ENCODE data around the gene NUDT1.
"Not testable (repeated sequence)": the region's sequence is repeated elsewhere in the genome, so short reads cannot be mapped to it uniquely, and the experiment has no call there.

Gene NUDT1

DNA sequence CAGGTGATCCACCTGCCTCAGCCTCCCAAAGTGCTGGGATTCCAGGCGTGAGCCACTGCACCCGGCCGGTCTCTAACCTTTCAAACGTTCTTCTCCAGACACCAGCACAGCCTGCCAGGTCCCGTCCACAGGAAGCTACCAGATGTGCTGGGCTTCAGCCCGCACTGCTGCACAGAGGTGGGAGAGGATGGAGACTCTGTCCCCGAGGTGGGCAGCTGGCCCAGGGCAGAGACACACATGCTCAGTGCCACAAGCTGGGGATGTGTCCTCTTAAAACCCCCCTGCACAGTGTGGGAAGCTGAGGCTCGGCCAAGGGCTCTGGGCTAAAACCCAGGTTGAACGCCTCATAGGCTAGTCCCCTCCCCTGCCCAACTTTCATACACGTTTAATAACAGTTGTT, 9.4 kb downstream of the NUDT1 start:
- no peak for DNase-seq

DNA sequence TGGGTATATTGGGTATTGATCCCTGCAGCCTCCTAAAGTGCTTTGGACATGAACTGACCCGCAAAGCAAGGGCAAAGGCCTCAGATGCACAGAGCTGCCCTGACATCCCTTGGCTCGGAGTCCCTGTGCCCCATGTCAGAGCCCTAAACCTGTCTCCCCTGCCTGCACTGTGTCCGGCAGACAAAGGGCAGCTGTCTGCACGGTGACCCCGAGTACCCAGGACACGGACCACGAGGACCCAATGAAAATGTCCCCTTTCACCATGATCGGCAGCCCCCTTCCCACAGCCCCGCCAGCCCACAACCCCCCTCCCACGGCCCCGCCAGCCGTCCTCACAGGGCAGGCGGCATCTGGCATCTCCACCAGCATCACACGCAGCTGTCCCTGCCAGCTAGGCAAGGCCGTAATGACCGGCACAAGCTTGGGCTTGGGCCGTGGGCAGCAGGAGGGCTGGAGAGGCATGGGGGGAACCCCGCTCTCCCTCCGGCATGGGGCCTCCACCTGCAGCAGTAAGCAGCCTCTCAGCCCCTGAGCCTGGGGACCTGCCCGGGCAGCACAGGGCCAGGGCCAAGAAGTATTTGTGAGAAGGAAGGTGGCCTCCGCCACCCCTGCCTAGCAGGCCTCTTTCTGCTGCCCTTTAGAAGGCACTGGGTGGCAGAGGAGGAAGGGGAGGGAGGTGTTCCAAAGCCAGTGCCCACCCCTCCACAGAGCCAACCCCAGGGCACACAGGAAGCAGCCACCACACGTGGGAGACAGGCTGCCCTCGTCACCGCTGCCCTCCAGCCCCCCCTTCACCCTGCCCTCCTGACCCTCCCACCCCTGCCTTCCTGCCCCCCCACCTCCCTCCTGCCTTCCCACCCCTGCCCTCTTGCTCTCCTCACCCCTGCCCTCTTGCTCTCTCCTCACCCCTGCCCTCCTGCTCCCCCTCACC, 10.1 kb downstream of the NUDT1 start:
- DNase-seq, result no peak

DNA sequence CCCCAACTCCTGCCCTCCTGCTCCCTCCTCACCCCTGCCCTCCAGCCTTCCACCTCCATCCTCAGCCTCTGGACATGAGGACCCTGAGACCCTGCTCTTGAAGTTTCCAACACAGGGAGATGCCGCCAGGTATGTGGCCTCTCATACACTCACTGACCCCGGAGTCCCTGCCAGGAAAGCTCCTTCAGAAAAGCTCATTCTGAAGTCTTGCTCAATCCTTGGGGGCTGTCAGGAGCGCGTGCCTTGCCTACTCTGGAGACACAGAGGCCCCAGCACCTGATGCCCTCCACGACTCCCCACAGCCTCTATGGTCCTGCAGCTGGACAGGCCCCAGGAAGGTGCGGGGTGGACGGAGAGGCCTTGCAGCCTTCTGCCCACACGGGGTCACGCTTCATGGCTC, 11.0 kb downstream of the NUDT1 start:
- no peak for DNase-seq

DNA sequence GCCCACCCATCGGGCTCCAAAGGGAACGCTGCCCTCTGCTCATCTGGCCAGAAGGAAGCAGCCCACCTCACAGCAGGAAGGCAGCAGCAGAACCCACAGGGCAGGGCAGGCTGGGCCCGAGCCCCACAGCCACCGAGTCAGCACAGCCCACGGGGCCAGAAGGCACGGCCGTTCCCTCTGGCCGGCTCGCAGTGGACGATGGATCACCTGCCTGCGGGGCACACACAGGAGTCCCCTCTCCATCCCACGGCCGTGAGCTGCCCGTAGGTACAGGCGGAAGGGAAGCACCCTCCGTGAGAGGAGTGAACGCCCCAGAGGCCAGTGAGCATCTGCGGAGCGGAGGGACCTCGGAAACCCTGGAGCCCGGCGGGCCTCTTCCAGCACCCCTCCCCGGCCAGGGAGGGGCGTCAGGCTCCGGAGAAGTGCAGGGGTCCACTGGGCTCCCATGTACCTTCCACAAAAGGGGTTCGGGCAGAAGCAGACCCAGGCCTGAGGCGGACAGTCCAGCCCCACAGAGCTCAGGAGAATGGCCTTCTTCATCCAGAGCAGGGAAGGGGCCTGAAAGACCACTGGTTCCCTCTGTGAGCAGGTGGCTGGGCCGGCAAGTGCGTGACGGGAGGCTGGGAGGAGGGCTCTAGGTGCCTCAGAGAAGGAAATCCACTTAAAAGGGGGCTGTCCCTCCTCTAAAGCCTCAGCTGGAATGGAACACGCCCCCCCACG, 11.7 kb downstream of the NUDT1 start:
- no peak for DNase-seq

DNA sequence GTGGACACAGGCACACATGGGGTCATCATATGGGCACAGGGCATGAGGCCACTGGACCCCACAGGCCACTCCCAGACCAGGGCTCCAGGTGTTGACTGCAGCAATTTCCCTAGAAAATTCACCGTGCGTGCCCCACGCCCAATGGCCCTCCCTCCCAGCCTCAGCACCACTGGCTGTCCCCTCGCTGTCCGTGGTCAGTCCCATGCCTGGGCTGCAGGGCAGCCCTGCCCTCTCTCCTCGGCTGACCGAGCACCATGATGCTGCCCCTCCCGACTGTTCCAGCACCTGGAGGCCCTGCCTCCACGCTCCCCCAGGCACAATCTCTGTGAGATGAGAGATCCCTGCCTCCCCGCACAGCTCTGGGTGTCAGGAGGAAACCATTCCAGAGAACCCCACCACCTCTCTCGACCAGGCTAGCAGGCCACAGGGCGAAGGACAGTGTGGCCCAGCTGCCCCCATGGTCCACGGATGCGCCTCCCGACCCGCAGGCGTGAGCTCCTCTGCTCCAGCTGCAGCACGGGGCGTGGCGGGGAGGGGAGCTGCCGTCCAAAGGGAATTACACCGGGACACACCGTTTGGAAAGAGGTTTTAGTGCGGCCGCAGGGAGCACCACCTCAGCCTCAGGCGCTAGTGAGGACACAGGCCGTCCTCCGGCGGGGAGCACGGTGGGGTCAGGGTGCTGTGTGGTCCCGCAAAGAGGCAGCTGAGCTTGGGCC, 12.6 kb downstream of the NUDT1 start:
- no peak for DNase-seq

DNA sequence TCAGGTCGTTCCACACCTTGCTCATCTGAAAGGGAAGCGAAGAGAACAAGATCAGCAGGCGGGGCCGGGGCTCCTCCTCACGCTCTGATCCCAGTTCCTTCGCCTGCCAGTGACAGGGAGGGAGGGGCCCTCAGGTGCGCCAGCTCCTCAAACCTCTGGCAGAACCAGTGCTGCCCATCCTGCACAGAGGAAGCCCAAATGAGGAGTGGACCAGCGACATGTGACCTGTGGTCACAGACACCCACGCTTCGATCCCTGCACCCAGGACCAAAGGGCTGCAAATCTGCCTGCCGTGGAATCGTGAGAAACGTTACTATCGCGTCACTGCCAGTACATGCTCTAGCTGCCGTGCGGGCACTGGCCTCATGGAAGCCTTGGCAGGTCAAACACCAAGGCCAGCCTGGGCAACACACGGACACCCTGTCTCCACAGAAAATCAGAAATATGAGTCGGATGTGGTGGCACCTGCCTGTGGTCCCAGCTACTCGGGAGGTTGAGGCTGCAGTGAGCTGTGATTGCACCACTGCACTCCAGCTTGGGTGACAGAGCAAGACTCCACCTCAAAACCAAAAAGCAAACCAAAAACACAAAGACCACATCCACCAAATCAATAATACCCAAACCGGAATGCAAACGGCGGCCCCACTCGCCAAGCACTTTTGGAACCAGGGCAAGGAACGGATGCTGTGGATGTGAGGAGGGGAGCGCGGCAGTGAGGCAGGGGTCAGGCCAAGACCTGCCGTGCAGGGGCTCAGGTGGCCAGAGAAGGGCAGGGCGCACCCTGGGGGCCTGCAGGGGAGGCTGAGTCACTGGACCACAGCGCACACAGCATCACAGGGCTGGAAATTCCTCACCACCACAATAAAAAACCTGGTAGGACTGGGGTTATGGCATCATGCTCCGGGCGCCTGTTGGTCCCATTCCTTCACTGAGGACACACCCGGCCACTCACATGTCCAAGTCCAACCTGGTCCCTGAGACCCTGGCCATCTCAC, 13.4 kb downstream of the NUDT1 start:
- DNase-seq, result no peak

DNA sequence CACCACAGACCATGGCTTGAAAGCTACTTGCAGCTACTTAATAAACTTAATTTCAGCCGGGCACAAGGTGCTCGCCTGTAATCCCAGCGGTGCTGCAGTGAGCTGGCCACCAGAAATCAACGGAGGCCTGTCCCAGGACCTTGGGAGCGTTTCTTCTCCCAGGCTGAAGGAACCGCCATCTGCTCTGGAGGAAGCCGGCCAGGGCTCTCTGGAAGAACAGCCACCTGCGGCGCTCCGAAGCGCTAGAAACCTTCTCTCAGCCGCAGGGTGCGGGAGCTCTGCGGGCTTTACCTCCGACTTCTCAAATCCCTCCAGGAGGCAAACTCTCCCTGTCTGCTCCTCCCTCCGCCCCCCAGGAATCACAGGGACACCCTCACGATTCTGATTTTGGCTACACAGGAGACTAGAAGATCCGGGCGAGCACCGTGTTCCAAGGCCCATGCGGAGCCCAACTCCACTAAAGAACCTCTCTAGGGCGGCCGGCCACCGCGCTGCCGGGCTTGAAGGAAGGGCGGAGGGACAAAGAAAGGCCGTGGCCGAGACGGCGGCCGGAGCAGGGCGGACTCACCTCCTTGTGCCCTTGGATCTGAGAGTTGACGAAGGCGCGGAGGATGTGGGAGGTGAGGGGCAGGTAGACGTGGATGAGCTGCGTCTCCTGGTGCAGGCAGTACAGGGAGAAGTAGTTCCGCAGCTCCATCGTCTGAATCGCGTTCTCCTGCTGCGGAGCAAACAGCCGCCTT, 14.4 kb downstream of the NUDT1 start:
- DNase-seq, result no peak

DNA sequence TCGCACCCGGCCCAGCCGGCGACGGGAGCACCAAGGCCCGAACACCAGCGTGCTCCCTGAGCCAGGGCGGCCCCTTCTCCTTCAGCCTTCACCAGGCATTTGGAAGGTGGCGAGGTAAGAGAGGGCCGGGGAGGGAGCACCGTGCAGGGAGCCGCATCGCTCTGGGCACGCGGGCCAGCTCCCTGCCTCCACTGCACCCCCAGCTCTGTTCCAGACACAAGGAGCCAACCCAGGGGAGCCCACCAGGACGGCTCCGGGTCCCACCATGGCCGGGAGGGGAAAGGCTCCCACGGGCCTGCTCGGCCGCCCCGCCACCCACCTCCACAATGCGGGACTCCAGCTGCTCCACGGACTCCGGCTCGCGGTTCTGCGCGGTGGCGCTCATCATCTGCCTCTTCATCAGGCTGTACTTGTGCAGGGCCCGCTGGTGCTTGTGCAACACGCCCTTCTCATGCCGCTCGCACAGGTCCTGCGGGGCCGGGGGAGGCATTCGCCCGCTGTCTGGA, 15.1 kb downstream of the NUDT1 start:
- DNase-seq, result no peak

DNA sequence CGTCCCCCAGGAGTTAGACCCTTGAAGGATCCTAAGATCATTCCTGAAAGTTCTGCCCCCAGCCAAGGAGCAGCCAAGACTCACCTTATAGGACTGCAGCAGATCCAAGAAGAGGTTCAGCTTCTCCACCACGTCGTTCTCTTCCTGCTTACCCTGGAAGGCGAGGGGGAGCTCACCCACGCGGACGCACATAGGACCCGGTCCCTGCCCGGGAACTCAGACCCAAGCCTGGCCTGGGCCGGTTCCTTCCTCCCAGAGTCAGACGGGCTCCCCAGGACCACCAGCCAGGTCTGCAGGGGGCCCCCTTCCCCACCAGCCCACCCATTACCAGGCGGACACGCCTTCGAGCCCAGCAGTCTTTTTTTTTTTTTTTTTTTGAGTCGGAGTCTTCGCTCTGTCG, 15.6 kb downstream of the NUDT1 start:
- no peak for DNase-seq

DNA sequence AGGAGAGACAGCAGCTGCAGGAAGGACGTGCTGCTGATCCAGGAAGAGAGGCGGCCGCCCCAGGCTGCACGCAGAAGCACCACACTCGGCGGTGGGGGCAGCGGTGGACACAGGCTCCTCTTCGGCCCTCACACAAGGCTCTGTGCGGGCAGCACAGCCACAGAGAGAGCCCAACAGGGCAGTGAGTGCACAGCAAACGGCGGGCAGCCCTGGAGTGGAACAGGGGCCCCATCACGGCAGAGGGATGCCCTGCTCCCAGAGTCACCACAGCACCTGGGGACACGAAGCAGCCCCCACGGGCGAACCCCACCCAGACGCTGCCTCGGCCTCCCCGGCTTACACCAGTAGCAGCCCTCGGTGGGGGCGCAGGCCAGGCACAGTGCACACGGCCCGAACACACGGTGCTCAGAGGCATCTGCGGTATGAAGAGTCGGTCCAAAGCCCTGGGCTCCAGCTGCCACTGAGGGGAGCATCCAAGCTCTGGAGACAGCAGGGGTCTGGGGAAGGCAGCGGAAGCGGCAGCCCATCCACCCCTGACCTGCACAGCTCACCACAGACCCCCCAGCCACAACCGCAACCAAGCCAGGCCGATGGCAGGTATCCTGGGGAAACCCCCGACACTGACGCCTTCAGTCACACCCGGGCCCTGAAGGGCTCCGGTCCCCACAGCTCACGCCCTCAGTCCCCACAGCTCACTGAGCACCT, 16.8 kb downstream of the NUDT1 start:
- DNase-seq, result no peak

DNA sequence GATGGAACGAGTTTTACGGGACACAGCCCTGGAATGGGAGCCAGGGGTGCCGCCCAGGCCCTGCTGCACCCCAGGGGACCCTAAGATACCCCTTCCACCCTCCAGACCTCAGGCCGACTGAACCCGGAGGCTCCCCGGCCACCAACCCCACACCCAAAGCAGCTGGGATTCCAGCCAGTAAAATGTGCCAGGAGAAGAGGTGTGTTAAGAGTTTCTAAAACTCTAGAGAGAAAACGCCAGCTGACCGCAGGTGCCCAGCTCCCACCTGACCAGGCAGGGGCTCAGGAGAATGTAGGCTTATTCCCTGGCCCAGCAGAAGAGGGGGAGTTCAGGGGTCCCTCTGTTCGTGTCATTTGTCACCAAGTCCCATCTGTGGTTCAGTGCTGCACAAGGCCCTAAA, 17.5 kb downstream of the NUDT1 start:
- no peak for DNase-seq

DNA sequence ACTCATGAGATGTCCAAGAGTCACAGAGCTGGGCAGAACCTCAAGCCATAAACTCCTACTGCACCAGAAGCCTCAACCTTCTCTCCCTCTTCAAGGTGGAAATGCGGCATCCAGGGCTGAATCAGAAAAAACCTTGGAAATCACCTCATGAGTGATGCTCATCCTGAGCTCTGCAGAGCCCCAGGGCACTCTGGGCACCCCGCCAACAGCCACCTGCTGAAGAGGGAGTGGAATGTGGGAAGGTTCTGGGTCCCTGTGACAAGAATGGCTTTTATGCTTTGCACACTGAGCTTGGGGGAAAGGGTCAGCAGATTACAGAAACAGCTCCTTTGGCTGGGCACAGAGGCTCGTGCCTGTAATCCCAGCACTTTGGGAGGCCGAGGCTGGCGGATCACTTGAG, 18.8 kb downstream of the NUDT1 start:
- DNase-seq, result peak; percentile 79

DNA sequence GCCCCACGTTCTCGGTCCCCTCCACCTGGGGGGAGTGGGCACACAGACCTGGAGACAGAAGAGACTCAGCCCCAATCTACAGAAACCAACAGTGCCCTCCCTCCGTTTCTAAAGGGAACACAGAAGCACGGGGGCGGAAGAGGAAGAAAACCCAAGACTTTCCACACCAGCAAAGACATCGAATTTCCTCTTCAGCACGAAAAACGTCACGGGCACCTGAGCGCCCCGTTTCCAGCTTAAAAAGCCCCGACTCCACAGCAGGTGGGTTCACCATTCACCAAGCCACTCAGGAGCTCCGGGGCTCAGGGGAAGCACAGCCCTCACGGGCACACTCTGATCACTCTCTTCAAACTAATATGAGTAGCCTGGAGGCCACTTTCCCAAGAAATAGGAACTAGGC, 19.6 kb downstream of the NUDT1 start:
- DNase-seq, result no peak

DNA sequence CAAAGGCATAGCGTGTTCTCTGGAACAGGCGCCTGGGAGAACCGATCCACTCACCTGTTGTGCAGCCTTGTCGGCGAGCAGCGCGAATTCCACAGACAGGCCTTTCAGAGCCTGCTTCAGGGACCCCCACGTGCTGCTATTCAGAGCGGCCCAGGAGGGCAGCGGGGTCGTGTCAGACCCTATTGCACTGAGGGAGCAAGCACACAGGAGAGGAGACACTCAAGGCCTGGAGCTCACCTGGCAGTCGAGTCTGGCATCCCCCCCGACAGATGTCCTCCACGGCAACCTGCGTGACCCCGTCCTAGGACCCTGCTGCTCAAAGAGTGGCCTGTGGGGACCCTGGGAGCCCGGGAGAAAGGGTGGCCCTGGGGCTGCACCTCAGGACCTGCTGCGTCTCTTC, 21.1 kb downstream of the NUDT1 start:
- no peak for DNase-seq

DNA sequence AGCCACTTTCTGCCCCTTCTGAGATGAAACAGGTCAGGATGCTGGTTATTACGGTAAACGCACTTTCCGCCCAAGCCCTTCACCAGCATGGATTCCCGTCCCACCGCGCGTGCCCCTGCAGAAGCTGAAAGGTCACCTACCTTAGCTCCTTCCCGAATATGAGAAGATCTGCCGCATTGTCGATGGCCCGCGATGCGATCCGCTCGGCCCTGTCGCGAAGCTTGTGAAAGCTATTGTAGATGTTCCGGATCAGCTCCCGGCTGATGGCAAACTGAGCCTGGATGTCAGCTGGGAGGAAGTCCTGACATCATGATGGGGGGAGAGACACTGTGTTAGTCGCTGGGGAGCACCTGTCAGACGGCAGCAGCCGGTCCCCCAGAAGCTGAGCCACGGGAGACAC, 22.1 kb downstream of the NUDT1 start:
- no peak for DNase-seq

DNA sequence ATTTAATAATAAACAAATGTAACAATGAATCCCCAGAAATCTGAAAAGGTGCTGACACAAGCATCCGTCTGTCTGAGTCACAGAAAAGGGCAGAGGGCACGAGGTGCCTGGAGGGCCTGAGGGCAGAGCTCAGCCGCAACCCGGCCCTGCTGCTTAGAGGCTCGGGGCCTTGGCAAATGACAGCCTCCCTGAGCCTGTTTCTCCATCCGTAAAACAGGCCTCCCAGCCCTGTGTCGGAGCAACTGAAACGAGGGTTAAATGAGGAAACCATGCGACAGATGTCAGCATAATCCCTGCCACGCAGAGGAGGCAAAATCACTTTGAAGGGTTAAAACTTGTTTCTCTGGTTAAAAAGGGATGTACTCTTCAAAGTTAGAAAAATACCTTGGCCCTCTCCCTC, 24.9 kb downstream of the NUDT1 start:
- no peak for DNase-seq

DNA sequence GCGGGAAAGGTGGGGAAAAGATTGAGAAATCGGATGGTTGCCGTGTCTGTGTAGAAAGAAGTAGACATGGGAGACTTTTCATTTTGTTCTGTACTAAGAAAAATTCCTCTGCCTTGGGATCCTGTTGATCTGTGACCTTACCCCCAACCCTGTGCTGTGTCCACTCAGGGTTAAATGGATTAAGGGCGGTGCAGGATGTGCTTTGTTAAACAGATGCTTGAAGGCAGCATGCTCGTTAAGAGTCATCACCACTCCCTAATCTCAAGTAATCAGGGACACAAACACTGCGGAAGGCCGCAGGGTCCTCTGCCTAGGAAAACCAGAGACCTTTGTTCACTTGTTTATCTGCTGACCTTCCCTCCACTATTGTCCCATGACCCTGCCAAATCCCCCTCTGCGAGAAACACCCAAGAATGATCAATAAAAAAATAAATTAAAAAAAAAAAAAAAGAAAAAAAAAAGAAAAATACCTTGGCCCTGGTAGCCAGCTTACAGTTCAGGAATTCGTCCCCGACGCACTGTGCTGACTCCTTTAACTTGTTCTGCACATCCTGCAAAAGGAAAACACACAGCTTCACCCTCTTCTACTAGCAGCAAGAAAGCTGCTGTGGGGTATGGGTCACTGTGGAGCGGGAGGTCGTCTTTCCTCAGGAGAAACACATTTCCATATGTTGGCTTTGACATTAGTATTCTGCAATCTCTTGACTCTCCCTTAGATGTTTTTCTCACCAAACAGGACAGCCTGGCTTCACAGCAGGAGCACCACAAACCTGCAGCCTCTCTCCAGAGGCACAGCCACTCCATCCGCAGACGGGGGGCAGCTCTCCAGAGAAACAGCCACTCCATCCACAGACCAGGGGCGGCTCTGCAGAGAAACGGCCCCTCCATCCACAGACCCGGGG, 27.3 kb downstream of the NUDT1 start:
- not testable (repeated sequence) for DNase-seq

DNA sequence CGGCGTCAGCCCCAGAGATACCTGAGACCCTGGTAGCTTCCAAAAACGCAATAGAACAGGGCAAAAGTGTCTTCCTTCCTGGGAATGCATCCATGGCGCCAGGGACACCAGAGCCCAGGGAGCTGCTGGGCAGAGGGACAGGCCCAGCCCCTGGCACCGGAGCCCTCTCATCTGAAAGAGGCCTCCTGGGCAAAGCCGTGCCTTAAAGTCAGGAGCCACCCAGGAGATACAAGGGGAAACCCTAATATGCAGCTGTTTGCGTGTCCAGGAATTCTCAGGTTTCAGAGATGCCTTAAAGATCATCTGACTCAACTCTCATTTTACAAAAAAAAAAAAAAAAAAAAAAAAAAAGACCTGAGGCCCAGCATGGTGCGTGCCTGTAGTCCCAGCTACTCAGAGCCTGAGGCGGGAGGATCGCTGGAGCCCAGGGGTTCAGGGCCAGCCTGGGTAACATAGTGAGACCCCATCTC, 28.0 kb downstream of the NUDT1 start:
- no peak for DNase-seq

DNA sequence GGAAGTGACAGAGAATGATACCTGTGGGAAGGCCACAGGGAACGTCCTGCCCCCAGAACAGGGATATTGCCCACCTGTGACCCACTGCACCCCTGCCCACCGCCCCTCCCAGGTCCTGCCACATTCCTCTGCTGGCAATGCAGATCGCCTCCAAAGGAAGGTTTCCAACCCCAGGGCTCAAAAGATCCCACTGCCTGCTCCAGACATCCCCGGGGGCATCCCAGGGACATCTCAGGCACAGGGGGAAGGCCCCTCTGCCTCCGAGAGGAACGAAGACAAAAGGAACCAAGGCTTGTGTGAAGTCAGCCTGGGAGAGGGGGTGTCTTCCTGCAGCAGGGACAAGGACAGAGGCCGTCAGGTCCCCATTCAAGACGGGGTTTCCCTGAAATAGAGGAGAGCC, 28.5 kb downstream of the NUDT1 start:
- no peak for DNase-seq

Data from NCI-H1105 (cell line).